ENCODE results near the gene LGR6.

The LGR6 gene

GRCh38 chr1:202230061-202230938, 36.7 kb downstream of the LGR6 start (continued):
- TF ChIP-seq CSRNP3 (CRISPR knock-in tag; IDR thresholded peaks at IDR 0.05) = no peak

GRCh38 chr1:202230939-202231645, 37.5 kb downstream of the LGR6 start:
- no peak for ATAC-seq
- TF ChIP-seq ZFP3 (CRISPR knock-in tag; IDR thresholded peaks at IDR 0.05) (no peak), POU6F1 (CRISPR knock-in tag; IDR thresholded peaks at IDR 0.05; ENCODE audit: borderline replicate concordance, low read depth) (no peak), BACH2 (CRISPR knock-in tag; IDR thresholded peaks at IDR 0.05; ENCODE audit: borderline replicate concordance) (no peak), ISL1 (CRISPR knock-in tag; IDR thresholded peaks at IDR 0.05) (no peak), ARNTL (CRISPR knock-in tag; IDR thresholded peaks at IDR 0.05; ENCODE audit: borderline replicate concordance, low read depth) (no peak)

- TF ChIP-seq TOX (CRISPR knock-in tag; IDR thresholded peaks at IDR 0.05; ENCODE audit: borderline replicate concordance) (no peak), ZFP30 (CRISPR knock-in tag; IDR thresholded peaks at IDR 0.05) (no peak), ZNF8 (CRISPR knock-in tag; IDR thresholded peaks at IDR 0.05) (no peak), PATZ1 (CRISPR knock-in tag; IDR thresholded peaks at IDR 0.05; ENCODE audit: borderline replicate concordance) (no peak), ZNF565 (CRISPR knock-in tag; conservative IDR thresholded peaks at IDR 0.05; ENCODE audit: low read depth) (no peak), ESRRG (CRISPR knock-in tag; IDR thresholded peaks at IDR 0.05) (no peak), PPARA (CRISPR knock-in tag; IDR thresholded peaks at IDR 0.05; ENCODE audit: borderline replicate concordance) (no peak), TSHZ2 (CRISPR knock-in tag; IDR thresholded peaks at IDR 0.05) (no peak), OSR1 (CRISPR knock-in tag; IDR thresholded peaks at IDR 0.05) (no peak), POU6F1 (CRISPR knock-in tag; IDR thresholded peaks at IDR 0.05; ENCODE audit: borderline replicate concordance, low read depth) (no peak), CSRNP3 (CRISPR knock-in tag; IDR thresholded peaks at IDR 0.05) (no peak), ZC3H10 (CRISPR knock-in tag; IDR thresholded peaks at IDR 0.05) (no peak), CREB5 (CRISPR knock-in tag; IDR thresholded peaks at IDR 0.05; ENCODE audit: low read depth) (no peak), ZFP3 (CRISPR knock-in tag; IDR thresholded peaks at IDR 0.05) (no peak), SNAI2 (CRISPR knock-in tag; IDR thresholded peaks at IDR 0.05) (no peak), BACH2 (CRISPR knock-in tag; IDR thresholded peaks at IDR 0.05; ENCODE audit: borderline replicate concordance) (no peak), RARB (CRISPR knock-in tag; IDR thresholded peaks at IDR 0.05) (no peak), GLIS3 (CRISPR knock-in tag; IDR thresholded peaks at IDR 0.05) (no peak)
- ATAC-seq = no peak
These were observed 39.6 kb downstream of the LGR6 start for GRCh38 chr1:202233171-202233570.
